ENCODE results near the gene SIRT3. TPM values are rescaled to one million over a fixed set of nuclear protein-coding genes. Genes with fewer than 3 reads are reported as not detected.
A peak's percentile ranks its signal among the peaks of the same experiment; 100 is the strongest.

The SIRT3 gene
- total RNA-seq, 1 donor from 2014 or later: 11.8 TPM

GRCh38 chr11:206002-206384 is 30.1 kb downstream of the SIRT3 start:
- peak overlapping the region; percentile 99 for H3K4me3 ChIP-seq (ENCODE audit: low read depth, low read length)
- no peak for DNase-seq (ENCODE audit: low read depth)
- no peak for TF ChIP-seq CTCF (conservative IDR thresholded peaks at IDR 0.05; ENCODE audit: low read depth, low read length)

- H3K4me3 ChIP-seq (ENCODE audit: low read depth, low read length): peak overlapping the region; percentile 99
- DNase-seq (ENCODE audit: low read depth): no peak
- no peak for TF ChIP-seq CTCF (conservative IDR thresholded peaks at IDR 0.05; ENCODE audit: low read depth, low read length)
Observed at GRCh38 chr11:205221-206001, 30.7 kb downstream of the SIRT3 start.

GRCh38 chr11:204587-205109 is 31.5 kb downstream of the SIRT3 start:
- no peak for DNase-seq (ENCODE audit: low read depth)
- TF ChIP-seq CTCF (conservative IDR thresholded peaks at IDR 0.05; ENCODE audit: low read depth, low read length): no peak
- no peak overlapping the region for H3K4me3 ChIP-seq (ENCODE audit: low read depth, low read length)

- no peak overlapping the region for H3K4me3 ChIP-seq (ENCODE audit: low read depth, low read length)
- DNase-seq (ENCODE audit: low read depth): no peak
- no peak for TF ChIP-seq CTCF (conservative IDR thresholded peaks at IDR 0.05; ENCODE audit: low read depth, low read length)
Observed at GRCh38 chr11:203945-204586, 32.1 kb downstream of the SIRT3 start.

- no peak overlapping the region for H3K4me3 ChIP-seq (ENCODE audit: low read depth, low read length)
- DNase-seq (ENCODE audit: low read depth): no peak
- TF ChIP-seq CTCF (conservative IDR thresholded peaks at IDR 0.05; ENCODE audit: low read depth, low read length): no peak
Observed at GRCh38 chr11:203056-203944, 32.8 kb downstream of the SIRT3 start.

GRCh38 chr11:202490-202889 is 33.7 kb downstream of the SIRT3 start:
- no peak for DNase-seq (ENCODE audit: low read depth)
- TF ChIP-seq CTCF (conservative IDR thresholded peaks at IDR 0.05; ENCODE audit: low read depth, low read length): no peak

More at GRCh38 chr11:202490-202889, 33.7 kb downstream of the SIRT3 start:
- H3K4me3 ChIP-seq (ENCODE audit: low read depth, low read length): no peak overlapping the region

Measured in epithelial cell of proximal tubule (primary cell).